GM10248 (cell line): ENCODE data around the gene ZNF680.
A peak's percentile ranks its signal among the peaks of the same experiment; 100 is the strongest.
"Not testable (repeated sequence)": the region's sequence is repeated elsewhere in the genome, so short reads cannot be mapped to it uniquely, and the experiment has no call there.

ENCODE experiments used
- CTCF ChIA-PET: fragments of 300-600 bp; sonication (Branson Sonifier 250); formaldehyde crosslinking; extraction: SDS; loops from one replicate; lab custom pipeline; 2021; ENCODE audit warnings: antibody characterized with exemption; lab: Yijun Ruan, JAX
- POLR2A ChIA-PET: fragments of 350-650 bp; sonication (Branson Sonifier 250); formaldehyde crosslinking; extraction: SDS; loops from one replicate; lab custom pipeline; 2020; ENCODE audit warnings: antibody characterized with exemption; lab: Yijun Ruan, JAX
- DNase-seq: peaks from one replicate; pipeline ENCODE4 v3.0.0; 2012; ENCODE audit errors: extremely low spot score
- CTCF ChIP-seq: IDR thresholded peaks from 2 replicates; pipeline ENCODE4 v1.5.1; 2012; ENCODE audit warnings: mild to moderate bottlenecking, low read depth; ENCODE audit errors: extremely low read depth, missing control alignments, control extremely low read depth

ZNF680 gene

GRCh38 chr7:64581391-64581790 lies 18.5 kb upstream of the ZNF680 start:
- no peak for DNase-seq
- ChIA-PET CTCF (no interaction called here), POLR2A (no interaction called here)
- TF ChIP-seq CTCF, result no peak

DNA sequence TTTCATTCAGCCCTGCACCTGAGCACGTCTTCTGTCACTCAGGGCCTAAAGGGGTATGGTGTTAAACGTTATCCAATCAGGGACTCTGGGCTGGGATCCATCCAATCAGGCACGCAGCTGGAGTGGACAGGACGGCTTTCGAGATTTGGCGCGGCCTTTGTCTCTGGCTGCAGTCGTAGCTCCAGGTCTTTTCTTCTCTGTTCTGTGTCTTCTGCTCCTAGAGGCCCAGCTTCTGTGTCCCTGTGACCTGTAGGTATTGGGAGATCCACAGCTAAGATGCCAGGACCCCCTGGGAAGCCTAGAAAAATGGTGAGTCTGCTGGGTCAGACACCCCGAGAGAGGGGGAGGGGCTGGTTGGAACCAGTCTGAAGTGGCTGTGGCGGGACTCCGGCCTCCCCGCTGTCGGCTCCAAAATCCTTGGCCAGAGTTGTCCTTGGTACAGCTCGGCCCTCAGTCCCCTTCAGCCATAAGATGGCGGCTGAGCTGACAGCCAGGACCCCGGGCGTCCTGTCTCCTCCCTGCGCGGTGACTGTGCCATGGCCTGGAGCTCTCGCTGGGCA lies 11.7 kb upstream of the ZNF680 start:
- POLR2A ChIA-PET, result no interaction called here
- TF ChIP-seq CTCF, result no peak
- CTCF ChIA-PET, result interaction anchor here (1.4 kb wide), 1 partner anchor 20 kb away, joined by 4 read pairs; no protein-coding TSS in a partner anchor
- DNase-seq, result no peak

DNA sequence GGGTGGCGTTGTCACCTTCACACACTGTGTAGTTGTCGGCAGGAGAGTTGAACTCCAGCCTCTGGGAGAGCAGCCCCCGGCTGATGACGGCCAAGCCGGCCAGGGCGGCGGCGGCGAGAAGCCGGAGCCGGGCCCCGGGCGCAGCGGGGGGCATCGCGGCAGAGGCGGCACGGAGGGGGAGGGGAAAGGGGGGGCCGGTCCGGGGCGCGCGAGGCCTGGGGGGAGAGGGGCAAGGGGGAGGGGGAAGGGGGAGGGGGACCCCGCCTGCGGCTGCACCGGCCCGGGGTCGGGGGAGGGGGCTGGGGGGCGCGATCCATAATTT lies 7.4 kb upstream of the ZNF680 start:
- CTCF ChIA-PET, DNase-seq, POLR2A ChIA-PET: not testable (repeated sequence)

DNA sequence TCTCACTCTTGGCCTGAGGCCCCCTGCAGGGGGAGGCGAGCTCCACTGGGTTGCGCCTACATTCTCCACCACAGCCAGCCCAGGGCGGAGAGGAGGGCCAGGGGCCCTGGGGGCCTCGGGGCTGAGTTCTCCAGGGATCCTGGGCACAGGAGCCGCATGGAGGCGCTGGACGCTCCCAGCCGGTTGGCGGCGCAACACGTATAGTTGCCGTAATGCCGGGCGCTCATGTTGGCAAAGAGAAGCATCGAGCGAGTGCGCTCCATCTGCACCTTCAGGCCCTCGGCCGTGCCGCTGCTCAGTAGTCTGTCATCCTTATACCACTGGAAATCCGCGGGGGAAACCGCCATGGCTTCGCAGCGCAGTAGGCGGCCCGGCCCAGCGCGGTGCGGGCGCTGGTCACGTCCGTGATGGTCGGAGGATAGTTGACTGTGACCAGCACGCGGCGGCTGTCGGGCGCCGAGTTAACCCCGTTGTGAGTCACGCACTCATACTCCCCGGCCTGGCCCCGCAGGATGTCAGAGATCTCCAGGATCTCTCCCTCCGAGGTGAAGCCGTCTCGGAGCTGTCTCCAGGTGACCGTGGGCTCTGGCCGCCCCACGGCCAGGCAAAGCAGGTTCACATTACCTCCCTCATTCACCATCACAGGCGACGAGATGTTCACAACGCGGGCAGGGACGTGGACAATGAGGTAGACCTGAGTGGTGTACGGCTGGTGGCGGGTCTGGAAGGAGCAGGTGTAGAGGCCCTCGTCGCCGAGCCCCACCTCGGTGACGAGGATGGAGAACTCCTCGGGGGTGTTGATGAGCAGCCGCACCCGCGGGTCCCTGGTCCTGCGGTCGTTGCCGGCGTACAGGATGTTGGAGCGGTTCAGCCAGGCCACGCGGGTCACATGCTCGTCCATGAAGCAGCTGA lies 6.8 kb upstream of the ZNF680 start:
- CTCF ChIA-PET, POLR2A ChIA-PET: not testable (repeated sequence)
- peak; percentile 20 for DNase-seq

DNA sequence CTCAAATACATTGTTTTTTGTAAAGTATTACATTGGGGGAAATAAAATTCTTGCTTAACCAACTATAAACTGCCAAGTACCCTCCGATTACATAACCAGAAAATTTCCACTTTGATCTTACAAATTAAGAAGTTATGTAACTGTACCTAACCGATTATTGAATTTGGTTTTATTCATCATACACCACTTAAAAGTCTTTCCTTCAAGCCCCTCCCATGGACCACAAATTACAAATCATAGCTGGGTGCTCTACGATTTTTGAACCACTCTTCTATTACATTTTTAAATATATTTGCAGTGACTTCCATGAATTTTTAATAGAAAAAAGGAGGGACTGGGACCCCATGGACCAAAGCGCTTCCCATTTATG lies 630 bp downstream of the ZNF680 start:
- TF ChIP-seq CTCF, result no peak
- CTCF ChIA-PET, result interaction anchor here (1.5 to 1.9 kb wide), 3 partner anchors 10 to 17 kb away, joined by 5 to 8 read pairs (median 8); no protein-coding TSS in a partner anchor
- no peak for DNase-seq
- POLR2A ChIA-PET, result interaction anchor here (0.7 to 1.3 kb wide), 3 partner anchors 246 to 444 kb away, joined by 4 to 5 read pairs (median 4); partner anchors contain the start of gene ERV3-1

GRCh38 chr7:64559206-64559605 lies 3.7 kb downstream of the ZNF680 start:
- TF ChIP-seq CTCF, result no peak
- no peak for DNase-seq
- ChIA-PET CTCF (no interaction called here), POLR2A (no interaction called here)

GRCh38 chr7:64558781-64559180 lies 4.1 kb downstream of the ZNF680 start:
- no peak for TF ChIP-seq CTCF
- no peak for DNase-seq
- POLR2A ChIA-PET, result no interaction called here
- CTCF ChIA-PET, result no interaction called here
